HG02610 (cell line): Measurements from ENCODE around the gene PPIE.
A peak's percentile ranks its signal among the peaks of the same experiment; 100 is the strongest.
"Not testable (repeated sequence)": the region's sequence is repeated elsewhere in the genome, so short reads cannot be mapped to it uniquely, and the experiment has no call there.

Source experiments
- ATAC-seq: cut with Tn5 transposase; IDR thresholded peaks from one replicate; pipeline ENCODE4 v1.9.1; 2021; ENCODE audit warnings: mild to moderate bottlenecking, moderate library complexity; ENCODE audit not compliant: unreplicated experiment

PPIE gene

GRCh38 chr1:39776886-39777285, 38.2 kb downstream of the PPIE start:
- no peak for ATAC-seq

GRCh38 chr1:39777306-39777705, 38.6 kb downstream of the PPIE start:
- no peak for ATAC-seq

DNA sequence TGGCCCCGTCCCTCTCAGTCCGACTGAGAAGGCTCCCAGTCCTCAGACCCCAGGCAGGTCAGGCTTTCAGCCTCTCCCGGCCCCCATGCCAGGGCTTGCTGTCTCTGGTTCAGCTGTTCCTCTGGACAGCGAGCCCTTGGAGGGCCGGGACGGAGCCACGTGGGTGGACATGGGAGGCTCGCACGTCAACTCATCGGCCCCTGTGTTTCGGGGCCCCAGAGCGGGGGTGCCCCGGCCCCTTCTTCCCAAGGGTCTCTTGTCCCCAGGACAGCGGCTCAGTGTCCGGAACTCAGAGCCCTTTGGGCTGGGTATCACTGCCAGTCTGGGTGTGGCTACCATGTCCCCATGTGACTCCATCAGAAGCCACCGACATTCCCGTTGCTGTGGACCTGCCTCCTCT, 39.2 kb downstream of the PPIE start:
- not testable (repeated sequence) for ATAC-seq

- not testable (repeated sequence) for ATAC-seq
Observed at GRCh38 chr1:39778463-39779099, 39.9 kb downstream of the PPIE start.

DNA sequence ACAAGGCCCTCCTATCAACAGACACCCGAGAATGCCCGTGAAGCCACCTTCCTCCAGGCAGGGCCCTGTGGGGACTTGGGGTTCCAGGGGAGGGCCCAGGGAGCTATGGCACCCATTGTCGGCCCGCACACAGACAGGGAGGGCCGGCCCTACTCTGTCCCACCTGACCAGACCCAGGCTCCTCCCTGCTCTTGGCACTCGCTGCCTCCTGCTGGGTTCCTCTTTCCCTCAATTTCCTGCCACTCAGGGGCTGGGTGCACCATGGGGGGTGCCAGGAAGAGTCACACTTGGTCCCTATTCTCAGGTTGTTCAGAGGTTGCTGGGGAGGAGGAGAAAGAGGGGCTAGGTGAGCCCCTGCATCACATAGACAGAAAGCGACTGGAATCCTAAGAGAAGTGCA, 40.5 kb downstream of the PPIE start:
- no peak for ATAC-seq

DNA sequence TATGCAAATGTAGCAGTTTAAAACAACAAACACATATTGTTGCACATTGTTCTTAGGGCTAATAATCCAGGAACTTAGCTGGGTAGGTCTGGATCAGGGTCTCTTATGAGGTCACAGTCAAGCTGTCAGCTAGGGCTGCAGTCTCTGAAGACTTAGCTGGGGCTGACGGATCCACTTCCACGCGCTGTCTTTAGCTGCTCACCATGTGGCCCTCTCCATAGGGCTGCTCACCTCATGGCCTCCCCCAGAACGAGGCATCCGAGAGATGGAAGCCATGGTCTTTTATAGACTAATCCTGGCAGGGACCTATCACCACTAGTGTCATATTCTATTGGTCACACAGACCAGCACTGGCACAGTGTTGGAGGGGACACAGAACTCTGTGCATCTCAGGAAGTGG, 41.1 kb downstream of the PPIE start:
- ATAC-seq, result no peak

GRCh38 chr1:39781349-39781715, 42.6 kb downstream of the PPIE start:
- no peak for ATAC-seq

- ATAC-seq, result no peak
Observed at GRCh38 chr1:39782103-39782502, 43.4 kb downstream of the PPIE start.

DNA sequence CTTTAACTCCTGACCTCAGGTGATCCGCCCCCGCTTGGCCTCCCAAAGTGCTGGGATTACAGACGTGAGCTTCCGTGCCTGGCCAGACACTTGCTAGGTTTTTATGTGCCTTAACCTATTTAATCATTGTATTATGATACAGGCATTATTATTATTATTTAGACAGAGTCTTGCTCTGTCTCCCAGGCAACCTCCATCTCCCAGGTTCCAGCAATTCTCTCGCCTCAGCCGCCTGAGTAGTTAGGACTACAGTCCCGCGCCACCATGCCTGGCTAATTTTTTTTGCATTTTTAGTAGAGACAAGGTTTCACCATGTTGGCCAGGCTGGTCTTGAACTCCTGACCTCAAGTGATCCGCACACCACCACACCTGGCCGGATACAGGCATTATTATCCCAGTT, 44.0 kb downstream of the PPIE start:
- ATAC-seq, result not testable (repeated sequence)

DNA sequence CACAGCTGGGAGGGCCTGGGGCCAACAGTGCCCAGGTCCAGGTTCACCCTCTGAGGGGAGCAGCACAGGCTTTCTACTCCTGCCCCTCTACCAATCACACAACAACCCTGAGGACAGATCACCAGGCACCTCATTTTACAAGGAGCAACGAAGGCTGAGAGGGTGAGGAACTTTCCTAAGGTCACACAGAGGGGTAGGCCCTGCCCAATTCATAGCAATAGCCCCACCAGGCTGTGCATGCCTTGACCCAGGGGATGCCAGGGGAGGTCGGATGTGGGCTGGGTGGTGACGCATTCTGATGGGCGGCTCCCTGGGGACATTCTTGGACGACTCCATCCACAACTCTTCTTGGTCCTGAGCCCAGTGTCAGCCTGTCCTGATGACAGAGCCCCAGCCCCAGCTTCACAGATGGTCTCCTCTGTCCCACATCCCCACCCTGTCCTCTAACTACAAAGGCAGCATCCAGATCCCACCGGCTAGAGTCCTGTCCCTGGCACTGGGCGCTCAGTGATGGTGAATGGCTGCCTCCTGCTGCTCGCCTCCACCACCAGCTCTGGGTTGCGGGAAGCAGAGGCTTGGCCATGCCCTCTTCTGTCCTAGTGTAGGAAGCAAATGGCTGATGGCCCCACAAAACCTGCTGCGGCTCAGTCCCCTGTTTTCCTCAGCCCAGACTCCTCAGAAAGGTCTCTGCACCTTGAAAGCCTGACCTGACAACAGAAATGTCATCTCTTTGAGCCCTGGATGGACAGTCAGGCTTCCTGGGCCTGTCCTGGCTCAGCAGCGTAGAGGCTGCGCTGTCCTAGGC, 47.8 kb downstream of the PPIE start:
- ATAC-seq, result not testable (repeated sequence)

- ATAC-seq, result not testable (repeated sequence)
Observed at GRCh38 chr1:39787108-39787375, 48.4 kb downstream of the PPIE start.

DNA sequence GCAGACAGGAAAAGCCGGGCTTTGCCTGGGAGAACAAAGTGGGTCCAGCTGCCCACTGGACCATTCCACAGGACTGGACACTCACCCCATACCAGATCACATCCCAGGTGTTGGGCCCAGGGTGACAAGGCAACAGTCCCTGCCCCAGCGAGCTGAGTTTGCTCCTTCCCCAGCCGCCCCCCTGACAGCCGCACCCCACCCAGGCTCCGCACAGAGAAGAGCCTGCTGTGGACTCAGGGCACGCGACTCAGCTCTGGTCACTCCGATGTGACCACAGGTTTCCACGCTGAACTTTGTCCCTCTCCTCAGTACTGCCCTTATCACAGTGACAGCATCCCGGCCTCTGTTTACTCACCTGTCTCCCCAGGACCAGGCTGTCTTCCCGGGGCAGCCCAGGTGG, 48.8 kb downstream of the PPIE start:
- ATAC-seq, result no peak

DNA sequence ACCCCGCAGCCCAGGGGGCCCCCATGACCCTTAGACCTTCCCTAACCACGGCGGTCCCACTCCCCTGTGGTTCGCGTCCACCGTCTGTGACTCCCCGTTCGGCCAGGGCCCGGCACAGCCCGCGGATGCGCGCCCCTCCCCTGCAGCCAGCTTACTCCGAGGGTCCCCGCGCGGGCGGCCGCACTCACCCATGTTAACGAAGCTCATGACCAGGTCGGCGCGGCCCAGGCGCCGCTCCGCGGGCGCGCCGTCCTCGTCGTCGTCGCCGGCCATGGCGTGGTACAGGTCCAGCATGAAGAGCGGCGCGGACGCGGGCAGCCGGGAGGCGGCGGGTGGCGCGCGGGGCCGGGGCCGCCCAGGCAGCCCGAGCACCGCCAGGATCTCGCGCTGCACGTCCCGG, 49.3 kb downstream of the PPIE start:
- not testable (repeated sequence) for ATAC-seq

DNA sequence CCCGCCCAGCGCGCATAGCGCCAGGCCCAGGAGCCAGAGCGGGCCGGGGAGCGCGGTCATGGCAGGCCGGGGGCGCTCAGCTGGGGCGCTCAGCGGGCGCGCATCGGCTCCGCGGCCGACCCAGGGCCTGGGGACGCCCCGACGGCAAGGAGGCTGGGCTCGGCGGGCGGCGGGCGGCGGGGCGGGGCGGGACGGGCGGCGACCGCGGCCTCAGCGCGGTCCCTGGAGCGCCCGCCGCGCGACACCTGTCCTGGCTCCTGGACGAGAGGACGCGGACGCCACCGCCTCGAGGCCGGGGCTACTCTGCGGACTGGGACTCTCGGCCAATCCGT, 49.7 kb downstream of the PPIE start:
- no peak for ATAC-seq

DNA sequence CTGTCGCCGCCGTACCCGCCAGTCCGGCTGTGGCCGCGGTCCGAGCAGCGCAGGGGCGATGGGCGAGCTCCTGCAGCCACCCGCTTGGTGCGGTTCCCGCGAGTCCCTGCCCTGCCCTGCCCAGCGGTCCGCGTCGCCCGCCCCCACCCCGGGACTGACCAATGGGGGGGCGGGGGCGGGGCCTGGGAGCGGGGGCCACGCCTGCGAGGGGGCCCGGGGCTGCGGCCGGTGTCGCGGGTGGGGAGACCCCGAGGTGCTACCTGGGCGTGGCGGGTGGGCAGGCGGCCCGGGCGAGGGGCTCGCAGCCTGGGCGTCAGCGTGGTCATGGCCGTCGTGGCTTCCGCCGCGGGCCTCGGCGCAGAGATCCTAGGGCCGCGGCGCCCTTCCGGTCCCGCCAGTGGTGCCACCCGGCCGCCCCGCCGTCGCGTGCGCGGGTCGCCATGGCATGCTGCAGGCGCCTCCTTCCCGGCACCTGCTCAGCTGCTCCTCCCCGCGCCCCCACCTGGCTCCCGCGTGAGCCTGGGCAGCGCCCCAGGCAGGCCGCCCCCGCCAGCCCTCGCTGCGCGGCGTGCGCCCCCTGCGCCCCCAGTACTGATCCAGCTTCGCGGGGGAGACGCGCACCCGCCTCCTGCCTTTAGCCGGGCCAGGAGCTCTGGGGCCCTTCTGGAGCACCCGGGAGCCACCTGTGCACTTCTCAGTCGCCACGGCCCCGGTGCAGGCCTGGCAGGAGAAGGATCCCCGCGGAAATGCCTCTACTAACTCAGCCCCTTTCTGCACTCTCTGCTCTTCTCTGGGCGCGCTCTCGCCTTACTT, 50.3 kb downstream of the PPIE start, which contains the start of gene BMP8B:
Gene BMP8B, minus strand, starts transcription at position 108 of the 813 bp plus-strand sequence. CDS start 380 bp downstream, outside the sequence.
- no peak for ATAC-seq

DNA sequence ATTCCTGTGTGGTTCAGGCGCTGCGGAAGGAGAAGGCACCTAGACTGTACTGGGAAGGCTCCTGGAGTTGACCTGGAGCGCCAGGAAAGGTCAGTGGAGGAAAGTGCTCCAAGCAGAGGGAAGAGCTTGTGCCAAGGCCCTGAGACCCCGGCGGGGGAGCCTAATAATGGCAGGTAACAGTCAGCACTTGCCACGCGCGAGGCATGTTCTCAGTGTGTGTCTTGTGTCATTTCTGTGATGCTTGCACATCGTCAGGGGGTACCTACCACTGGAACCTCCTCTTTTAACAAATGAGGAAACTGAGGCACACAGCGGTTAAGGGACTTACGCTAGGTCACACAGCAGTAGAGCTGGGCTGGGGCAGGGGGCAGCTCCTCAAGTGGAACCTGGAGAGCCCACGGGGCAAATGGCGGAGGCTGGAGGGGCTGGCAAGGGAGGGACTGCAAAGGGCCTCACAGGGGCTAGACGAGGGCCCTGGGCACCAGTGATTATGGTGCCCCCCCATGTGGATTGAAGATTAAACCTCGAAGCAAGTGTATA, 51.0 kb downstream of the PPIE start:
- ATAC-seq, result no peak

- no peak for ATAC-seq
Observed at GRCh38 chr1:39791838-39792237, 53.2 kb downstream of the PPIE start.

DNA sequence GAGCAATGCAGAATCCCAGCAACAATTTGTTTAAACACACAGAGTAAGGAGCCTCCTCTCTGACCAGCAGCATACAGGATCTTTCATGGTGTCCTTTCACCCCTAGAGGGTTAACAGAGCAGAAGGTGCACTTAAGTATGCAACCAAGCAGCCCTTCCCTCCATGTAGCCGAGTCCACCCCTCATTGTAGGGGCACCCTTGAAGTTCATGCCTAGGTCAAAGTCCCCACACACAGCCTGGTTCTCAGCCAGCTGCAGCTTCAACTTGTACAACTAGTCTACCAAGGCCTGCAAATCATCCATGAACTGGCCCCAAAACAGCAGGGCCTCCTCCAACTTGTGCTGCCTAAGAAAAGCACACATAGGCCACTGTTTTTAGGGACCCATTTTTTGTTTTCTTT, 57.0 kb downstream of the PPIE start:
- ATAC-seq, result no peak

DNA sequence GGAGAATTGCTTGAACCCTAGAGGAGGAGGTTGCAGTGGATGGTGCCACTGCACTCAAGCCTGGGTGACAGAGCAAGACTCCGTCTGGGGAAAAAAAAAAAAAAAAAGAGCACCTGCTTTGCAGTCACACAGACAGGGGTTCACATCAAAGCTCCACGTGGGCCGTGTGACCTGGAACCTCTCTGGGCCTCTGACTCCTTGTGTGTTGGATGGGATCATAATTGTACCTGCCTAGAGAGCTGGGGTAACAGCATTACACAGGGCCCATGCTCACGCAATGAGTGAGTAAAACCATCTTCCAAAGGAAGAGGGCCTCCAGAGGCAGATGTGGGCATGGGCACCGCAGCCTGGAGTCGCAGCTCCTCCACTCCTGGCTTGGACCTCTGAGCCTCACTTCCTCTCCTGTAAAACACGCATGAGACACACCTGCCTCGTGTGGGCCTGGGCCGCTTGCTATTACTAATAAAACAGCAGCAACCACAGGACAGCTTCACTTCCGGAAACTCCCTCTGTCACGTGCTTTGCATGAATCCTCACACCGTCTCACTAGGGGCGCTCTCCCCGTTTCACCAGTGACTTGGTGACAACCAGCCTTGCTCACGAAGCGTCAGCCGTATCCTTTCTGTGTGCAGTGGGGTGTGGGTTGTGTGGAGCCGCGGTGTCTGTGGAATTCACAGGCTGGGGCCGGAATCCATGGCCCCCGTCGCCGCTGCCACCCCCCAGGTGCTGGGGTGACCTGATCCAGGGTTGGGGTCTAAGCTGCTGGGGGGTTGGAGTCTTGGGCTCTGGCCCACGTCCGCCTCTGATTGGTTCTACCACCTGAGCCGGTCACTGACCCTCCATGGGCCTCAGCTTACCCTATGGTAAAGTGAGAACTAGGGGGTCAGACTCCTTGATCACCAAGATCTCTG, 60.4 kb downstream of the PPIE start:
- peak; percentile 80 for ATAC-seq

DNA sequence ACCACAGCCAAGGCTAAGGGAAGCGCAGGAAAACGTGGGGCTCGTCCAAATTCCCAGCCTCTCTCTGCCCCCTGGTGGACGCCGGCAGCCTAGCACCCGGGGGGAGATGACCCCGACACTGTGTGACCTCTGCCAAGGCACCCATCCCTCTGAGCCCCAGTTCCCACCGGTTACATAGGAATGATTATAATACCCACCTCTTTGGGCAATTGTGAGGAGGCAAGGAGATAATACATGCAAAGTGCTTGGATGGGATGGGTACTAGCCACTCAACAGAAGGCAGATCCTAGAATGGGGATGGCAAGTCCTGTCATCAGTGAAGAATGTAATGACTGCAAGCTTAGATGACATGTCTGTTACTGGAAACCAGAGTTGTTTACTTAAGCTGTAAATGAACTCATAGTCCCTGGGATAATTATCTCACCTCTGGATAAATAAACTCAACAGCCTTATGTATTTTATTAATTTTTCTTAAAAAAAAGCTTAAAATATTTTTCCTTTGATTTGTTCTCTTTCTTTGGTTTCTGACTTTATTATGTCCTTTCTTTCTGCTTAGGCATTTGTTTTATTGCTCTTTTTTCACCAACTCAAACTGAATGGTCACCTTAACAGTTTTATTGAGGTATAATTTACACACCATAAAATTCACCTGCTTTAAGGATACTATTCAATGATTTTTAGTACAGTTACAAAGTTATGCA, 61.2 kb downstream of the PPIE start:
- ATAC-seq, result peak; percentile 34
